Right atrium auricular region (tissue), 2 donors: ENCODE measurements around the gene TMA7B. TPM values are rescaled to one million over a fixed set of nuclear protein-coding genes. Genes with fewer than 3 reads are reported as not detected.

Experiments used
- DNase-seq: peaks from one replicate; pipeline ENCODE4 v3.0.0-alpha.2; 2019; ENCODE audit warnings: low spot score
- H3K27ac ChIP-seq, 2 donors: fragments of 200-600 bp; sonication (generic); 1 replicate in 1 of 2; 2 replicates in 1 of 2; pipeline ENCODE4 v1.5.1; 2016 to 2019
- H3K27me3 ChIP-seq, 2 donors: fragments of 200-600 bp; sonication (generic); one replicate each; pipeline versions ENCODE4 v1.5.1 to v1.6.0; 2017 to 2019
- H3K36me3 ChIP-seq: fragments of 200-600 bp; sonication (generic); one replicate; pipeline ENCODE4 v1.5.1; 2016
- H3K4me1 ChIP-seq, 2 donors: fragments of 200-600 bp; sonication (generic); one replicate each; pipeline versions ENCODE4 v1.5.1 to v1.6.0; 2017 to 2019
- H3K4me3 ChIP-seq, 2 donors: fragments of 200-600 bp; sonication (generic); 1 replicate in 1 of 2; 2 replicates in 1 of 2; pipeline ENCODE4 v1.5.1; 2017 to 2019; ENCODE audit warnings: mild to moderate bottlenecking in 1 of 2, moderate library complexity in 1 of 2
- H3K9me3 ChIP-seq, 2 donors: fragments of 200-600 bp; sonication (generic); one replicate each; pipeline ENCODE4 v1.5.1; 2019
- total RNA-seq, 2 donors: library from RNA; depleted of rRNA; stranded (reverse); fragments of >200 nt; gene quantifications; one replicate each; pipeline ENCODE4 v1.1.0, GENCODE V29; 2016
- TF ChIP-seq, protein P1 (sequence below), 2 donors: fragments of 200-600 bp; sonication (generic); IDR thresholded peaks; one replicate each; pipeline ENCODE4 v1.5.1; 2019; ENCODE audit warnings: antibody characterized with exemption in 2 of 2

Gene TMA7B
- total RNA-seq, 2 donors from 2014 or later = not detected

DNA sequence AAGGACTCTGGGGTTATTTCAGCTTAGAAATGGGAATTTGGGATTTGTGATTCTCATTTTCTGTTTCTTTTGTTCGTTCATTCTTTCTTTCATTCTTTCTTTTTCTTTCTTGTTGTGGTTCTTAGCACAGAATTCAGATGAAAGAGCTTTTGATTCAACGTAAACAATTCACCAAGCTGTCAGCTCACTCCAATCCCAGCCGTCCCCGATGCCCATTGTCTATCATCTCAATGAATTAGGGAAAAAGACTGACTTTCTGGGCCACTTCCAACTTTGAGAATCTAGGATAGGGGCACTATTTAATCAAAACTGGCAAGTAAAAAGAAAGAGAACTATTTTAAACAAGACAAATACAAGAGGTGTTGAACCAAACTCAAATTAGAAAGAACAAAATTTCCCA lies 25.1 kb upstream of the TMA7B start:
- Histone ChIP-seq H3K4me1 (no peaks in the 10 kb centered on the region), H3K4me3 (no peak overlapping the region), H3K9me3 (no peaks in the 10 kb centered on the region), H3K36me3 (no peaks in the 10 kb centered on the region), H3K27me3 (no peaks in the 10 kb centered on the region), H3K27ac (no peak overlapping the region)
- no peak for DNase-seq
- TF ChIP-seq, protein P1, sequence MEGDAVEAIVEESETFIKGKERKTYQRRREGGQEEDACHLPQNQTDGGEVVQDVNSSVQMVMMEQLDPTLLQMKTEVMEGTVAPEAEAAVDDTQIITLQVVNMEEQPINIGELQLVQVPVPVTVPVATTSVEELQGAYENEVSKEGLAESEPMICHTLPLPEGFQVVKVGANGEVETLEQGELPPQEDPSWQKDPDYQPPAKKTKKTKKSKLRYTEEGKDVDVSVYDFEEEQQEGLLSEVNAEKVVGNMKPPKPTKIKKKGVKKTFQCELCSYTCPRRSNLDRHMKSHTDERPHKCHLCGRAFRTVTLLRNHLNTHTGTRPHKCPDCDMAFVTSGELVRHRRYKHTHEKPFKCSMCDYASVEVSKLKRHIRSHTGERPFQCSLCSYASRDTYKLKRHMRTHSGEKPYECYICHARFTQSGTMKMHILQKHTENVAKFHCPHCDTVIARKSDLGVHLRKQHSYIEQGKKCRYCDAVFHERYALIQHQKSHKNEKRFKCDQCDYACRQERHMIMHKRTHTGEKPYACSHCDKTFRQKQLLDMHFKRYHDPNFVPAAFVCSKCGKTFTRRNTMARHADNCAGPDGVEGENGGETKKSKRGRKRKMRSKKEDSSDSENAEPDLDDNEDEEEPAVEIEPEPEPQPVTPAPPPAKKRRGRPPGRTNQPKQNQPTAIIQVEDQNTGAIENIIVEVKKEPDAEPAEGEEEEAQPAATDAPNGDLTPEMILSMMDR (IDR thresholded peaks at IDR 0.05) = no peak

DNA sequence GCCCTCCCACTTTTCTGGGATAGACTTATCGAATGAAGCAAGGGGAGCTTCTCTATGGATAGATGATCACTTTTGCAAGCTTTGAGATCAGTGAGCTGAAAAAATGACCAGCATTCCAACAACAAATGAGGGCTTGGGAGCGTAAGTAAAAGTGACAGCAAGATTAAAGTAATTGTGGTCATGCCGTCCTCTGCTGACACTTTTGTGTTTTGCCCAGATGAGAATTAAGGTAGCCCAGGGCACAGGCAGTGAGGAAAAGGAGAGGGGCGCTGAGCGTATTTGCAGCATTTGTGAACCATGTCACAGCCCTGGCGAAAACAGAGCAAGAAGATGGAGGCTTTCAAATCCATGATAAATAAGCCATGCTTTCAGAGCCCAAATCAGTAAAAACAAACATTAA lies 24.6 kb upstream of the TMA7B start:
- Histone ChIP-seq H3K4me3 (no peak overlapping the region), H3K4me1 (no peaks in the 10 kb centered on the region), H3K27me3 (no peaks in the 10 kb centered on the region), H3K27ac (no peak overlapping the region), H3K9me3 (no peaks in the 10 kb centered on the region), H3K36me3 (no peaks in the 10 kb centered on the region)
- TF ChIP-seq, protein P1 (IDR thresholded peaks at IDR 0.05) = no peak
- DNase-seq = no peak

DNA sequence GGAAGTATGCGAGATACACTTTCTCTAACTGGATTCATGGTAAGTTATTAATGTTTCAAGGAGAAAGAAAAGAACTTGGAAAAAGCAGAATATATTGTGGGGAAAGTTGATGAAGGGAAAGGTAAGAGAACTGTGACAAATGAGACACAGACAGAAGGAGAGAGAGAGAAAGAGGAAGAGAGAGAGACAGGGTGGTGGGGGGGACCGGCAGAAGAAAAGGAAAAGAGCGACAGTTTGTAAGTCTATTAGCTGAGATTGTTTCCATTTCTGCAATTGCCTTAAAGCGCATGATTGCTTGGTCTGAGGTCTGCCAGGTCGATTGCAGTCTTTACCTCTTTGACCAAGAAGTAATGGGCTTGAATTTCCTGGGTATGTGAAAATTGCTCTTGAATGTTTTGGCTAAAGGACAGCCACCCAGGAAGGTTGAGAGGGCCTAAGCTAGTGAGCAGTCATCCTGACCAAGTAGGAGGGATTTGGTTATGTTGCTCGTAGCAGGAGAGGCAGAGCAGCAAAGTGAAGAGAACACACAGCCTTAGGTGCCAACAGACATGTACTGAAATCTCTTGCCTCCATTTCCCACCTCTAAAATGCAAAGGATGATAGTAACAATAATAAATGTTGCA lies 23.6 kb upstream of the TMA7B start:
- no peaks in the 10 kb centered on the region for H3K27me3 ChIP-seq
- no peak overlapping the region for H3K4me3 ChIP-seq
- H3K27ac ChIP-seq = no peak overlapping the region
- no peaks in the 10 kb centered on the region for H3K4me1 ChIP-seq
- TF ChIP-seq, protein P1 (IDR thresholded peaks at IDR 0.05) = no peak
- no peaks in the 10 kb centered on the region for H3K9me3 ChIP-seq
- no peaks in the 10 kb centered on the region for H3K36me3 ChIP-seq
- DNase-seq = no peak

DNA sequence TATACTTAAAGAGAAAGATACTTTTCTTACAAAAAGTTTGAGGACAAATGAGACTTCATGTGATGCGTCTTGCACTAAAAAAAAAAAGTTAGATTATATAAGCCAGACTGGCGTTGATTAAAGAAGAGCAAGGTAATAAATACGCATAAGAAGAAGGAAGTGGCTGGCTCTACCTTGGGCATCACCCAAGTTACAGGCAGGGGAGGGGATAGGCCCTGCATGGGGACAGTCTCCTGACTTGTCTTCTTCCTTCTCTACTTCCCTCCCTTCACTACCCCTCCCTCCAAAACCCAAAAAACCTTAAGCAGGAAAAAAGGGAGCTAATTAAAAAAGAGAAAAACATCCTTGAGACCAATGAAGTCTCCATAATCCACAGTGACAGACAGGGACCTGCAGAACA lies 22.3 kb upstream of the TMA7B start:
- H3K9me3 ChIP-seq = no peaks in the 10 kb centered on the region
- H3K36me3 ChIP-seq = no peaks in the 10 kb centered on the region
- no peak for DNase-seq
- H3K27me3 ChIP-seq = no peaks in the 10 kb centered on the region
- H3K27ac ChIP-seq = no peak overlapping the region
- no peaks in the 10 kb centered on the region for H3K4me1 ChIP-seq
- TF ChIP-seq, protein P1 (IDR thresholded peaks at IDR 0.05) = no peak
- no peak overlapping the region for H3K4me3 ChIP-seq

DNA sequence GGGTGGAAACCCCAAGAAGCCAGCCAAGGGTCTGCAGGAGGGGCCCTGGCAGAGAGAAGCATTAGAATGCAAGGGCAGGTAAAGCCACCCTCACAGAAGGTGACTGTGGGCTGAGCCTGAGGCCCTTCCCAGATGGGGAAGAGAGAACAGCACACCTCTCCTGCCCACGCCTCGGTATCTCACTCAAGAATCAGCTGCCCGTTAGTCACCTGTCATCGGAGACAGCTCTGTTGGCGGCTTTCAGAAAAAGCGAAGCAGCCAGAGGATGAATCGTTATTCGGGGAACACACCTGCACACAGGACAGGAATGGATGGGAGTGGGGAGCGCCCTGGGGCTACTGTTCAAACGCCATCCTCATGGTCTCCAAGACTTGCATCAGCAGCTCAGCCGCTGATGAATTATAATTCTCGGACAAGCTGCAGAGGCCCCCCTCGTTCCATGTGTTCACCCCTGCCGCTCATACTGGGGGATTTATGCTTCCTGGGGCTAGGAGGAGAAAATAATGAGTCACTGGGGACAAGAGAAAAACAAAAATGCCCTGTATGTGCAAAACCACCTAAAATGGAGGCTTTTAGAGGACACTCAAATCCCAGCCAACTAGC lies 21.6 kb upstream of the TMA7B start:
- Histone ChIP-seq H3K36me3 (no peaks in the 10 kb centered on the region), H3K27ac (no peak overlapping the region), H3K4me1 (no peaks in the 10 kb centered on the region), H3K9me3 (no peaks in the 10 kb centered on the region), H3K27me3 (no peaks in the 10 kb centered on the region), H3K4me3 (no peak overlapping the region)
- TF ChIP-seq, protein P1 (IDR thresholded peaks at IDR 0.05) = no peak
- no peak for DNase-seq

DNA sequence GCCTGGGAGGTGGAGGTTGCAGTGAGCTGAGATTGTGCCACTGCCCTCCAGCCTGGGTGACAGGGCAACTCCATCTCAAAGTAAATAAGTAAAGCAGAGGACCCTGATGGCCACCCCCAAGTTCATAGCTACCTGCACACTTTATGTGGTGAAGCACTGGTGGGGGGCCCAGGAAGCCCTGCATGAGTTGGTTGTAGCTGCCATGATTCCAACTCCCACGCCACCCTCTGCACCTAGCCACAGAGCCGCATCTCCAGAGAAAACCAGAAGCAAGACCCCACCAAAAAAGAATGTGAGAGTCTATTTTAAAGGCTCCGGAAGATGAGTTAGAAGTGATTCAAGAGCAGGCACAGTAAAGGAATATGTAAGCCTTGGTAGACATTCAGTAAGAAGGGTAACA lies 20.4 kb upstream of the TMA7B start:
- Histone ChIP-seq H3K9me3 (no peaks in the 10 kb centered on the region), H3K4me3 (no peak overlapping the region), H3K27ac (no peak overlapping the region), H3K4me1 (no peaks in the 10 kb centered on the region), H3K27me3 (no peaks in the 10 kb centered on the region), H3K36me3 (no peaks in the 10 kb centered on the region)
- TF ChIP-seq, protein P1 (IDR thresholded peaks at IDR 0.05) = no peak
- no peak for DNase-seq
